Fibroblast of villous mesenchyme (primary cell): ENCODE data around the gene OSGEP. TPM values are rescaled to one million over a fixed set of nuclear protein-coding genes. Genes with fewer than 3 reads are reported as not detected.

Experiments used
- DNase-seq: peaks from one replicate; pipeline ENCODE4 v3.0.0-alpha.2; 2010; ENCODE audit warnings: low read depth
- H3K4me3 ChIP-seq: 2 replicates; pipeline ENCODE4 v1.5.1; 2011; ENCODE audit warnings: low read depth, mild to moderate bottlenecking, low read length
- total RNA-seq: library from RNA; depleted of rRNA; stranded (reverse); fragments of >200 nt; gene quantifications from 2 replicates; pipeline ENCODE4 v1.2.3, GENCODE V29; 2012
- TF ChIP-seq, protein P1 (sequence below): IDR thresholded peaks from 2 replicates; pipeline ENCODE4 v1.5.1; 2012; ENCODE audit warnings: low read depth, mild to moderate bottlenecking, low read length; ENCODE audit not compliant: insufficient read depth

The OSGEP gene
- total RNA-seq, result 36.3 and 41.2 TPM in 2 replicates

DNA sequence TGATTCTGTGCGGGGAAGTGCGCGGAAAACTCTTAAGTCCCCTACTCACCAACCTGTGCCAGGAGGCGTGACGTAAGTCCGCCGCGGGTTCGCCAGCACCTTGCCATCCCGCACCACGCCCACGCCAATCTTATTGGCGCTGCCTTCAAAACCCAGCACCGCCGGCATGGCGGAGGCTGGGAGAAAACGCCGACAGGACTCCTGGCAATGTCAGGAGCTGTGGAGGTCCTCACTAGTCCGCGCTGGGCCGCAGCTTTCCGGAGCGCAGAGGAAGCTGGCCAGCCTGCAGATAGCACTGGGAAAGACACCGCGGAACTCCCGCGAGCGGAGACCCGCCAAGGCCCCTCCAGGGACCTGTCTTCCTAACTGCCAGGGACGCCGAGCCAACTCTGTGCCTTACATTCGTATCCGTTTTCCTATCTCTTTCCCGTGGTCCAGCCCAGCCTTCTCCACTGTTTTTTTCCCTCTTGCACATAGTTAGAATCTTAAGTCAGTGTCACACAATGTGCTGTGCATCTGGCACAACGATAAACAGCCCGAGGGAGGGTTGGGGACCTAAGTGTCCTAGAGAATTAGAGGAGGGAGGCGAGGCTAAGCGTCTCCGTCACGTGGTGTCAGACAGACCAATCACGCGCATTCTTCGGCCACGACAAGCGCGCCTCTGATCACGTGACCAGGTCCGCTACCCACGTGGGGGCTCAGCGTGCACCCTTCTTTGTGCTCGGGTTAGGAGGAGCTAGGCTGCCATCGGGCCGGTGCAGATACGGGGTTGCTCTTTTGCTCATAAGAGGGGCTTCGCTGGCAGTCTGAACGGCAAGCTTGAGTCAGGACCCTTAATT lies at the start of gene OSGEP, which contains the start of gene APEX1:
Gene OSGEP, minus strand, starts transcription at position 297 of the 839 bp plus-strand sequence. Its CDS starts 129 bp downstream, at position 168.
Gene APEX1, plus strand, starts transcription at position 711 of the 839 bp plus-strand sequence. CDS start 420 bp downstream, outside the sequence.
- DNase-seq, result peak; percentile 98
- peak within 1 kb of the TSS; percentile 92 for H3K4me3 ChIP-seq
- TF ChIP-seq, protein P1, sequence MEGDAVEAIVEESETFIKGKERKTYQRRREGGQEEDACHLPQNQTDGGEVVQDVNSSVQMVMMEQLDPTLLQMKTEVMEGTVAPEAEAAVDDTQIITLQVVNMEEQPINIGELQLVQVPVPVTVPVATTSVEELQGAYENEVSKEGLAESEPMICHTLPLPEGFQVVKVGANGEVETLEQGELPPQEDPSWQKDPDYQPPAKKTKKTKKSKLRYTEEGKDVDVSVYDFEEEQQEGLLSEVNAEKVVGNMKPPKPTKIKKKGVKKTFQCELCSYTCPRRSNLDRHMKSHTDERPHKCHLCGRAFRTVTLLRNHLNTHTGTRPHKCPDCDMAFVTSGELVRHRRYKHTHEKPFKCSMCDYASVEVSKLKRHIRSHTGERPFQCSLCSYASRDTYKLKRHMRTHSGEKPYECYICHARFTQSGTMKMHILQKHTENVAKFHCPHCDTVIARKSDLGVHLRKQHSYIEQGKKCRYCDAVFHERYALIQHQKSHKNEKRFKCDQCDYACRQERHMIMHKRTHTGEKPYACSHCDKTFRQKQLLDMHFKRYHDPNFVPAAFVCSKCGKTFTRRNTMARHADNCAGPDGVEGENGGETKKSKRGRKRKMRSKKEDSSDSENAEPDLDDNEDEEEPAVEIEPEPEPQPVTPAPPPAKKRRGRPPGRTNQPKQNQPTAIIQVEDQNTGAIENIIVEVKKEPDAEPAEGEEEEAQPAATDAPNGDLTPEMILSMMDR, result no peak

DNA sequence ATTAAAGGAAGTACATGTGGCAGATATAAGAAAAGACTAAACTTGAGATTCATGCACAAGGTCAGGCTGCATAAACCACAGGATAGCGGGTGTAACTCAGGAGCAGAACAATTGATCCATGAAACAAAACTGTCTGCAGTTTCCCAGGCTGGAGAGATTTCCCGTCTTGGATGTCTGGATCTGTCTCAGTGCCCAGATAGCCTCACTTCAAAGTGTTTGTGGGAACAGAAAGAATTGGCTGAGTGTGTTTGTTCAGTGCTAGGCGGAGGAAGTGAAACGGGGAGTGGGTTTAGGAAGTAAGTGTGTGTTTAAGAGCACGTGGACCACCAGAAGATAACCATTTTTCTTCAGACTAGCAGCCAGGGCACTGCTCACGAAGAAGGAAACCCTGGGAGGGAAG lies 49.3 kb upstream of the OSGEP start:
- DNase-seq, result no peak
- no peak overlapping the region for H3K4me3 ChIP-seq
- TF ChIP-seq, protein P1, result no peak

DNA sequence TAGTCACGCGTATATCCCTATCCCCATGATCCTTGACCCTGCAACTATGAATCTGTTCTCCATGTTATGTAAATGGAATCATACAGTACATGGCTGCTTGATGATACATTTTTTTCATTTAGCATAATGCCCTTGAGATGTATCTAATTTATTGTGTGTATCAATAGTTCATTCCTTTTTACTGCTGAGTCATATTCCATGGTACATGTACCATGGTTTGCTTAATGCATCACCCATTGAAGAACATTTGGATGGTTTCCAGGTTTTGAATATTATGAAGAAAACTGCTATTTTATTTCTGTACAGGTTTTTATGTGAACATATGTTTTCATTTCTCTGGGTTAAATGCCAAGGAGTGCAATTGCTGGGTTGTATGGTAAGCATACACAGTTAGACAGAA lies 46.7 kb upstream of the OSGEP start:
- TF ChIP-seq, protein P1, result no peak
- peak; percentile 13 for DNase-seq
- no peak overlapping the region for H3K4me3 ChIP-seq

DNA sequence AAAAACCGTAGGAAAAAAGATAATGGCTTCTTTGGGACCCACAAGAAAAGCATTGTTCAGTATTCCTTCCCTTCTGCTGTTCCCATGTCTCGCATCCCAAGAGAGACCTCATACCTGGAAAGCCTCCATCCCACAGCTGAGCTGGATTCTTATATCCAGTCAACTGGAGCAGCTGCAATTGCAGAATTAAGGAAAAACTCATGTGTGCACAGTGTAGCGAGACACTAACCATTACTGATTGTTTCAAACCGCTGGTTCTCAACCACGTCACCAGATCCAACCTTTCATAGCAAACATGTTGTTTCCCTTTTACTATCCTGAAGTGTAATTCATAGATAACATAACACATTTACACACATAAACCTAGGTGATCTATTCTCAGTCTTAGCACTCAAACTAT lies 45.3 kb upstream of the OSGEP start:
- TF ChIP-seq, protein P1, result no peak
- H3K4me3 ChIP-seq, result no peak overlapping the region
- DNase-seq, result no peak

DNA sequence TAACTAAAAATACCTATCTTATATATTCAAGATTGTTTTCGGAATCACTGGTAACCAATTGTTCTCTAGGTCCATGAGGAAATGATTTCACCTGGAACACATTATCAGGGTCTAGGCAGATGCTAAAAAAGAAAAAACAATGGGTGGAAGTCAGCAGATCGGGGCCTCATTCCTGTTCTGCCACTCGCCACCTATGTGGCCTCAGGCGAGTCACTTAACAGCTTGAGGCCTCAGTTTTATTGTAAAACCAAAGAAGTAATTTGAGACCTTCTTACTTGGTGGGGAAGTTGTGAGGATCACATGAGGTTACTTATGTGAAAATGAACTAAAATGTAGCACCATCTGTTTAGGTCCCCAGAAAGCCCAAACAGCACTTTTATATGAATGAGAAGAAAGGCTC lies 44.5 kb upstream of the OSGEP start:
- H3K4me3 ChIP-seq, result no peak overlapping the region
- no peak for DNase-seq

DNA sequence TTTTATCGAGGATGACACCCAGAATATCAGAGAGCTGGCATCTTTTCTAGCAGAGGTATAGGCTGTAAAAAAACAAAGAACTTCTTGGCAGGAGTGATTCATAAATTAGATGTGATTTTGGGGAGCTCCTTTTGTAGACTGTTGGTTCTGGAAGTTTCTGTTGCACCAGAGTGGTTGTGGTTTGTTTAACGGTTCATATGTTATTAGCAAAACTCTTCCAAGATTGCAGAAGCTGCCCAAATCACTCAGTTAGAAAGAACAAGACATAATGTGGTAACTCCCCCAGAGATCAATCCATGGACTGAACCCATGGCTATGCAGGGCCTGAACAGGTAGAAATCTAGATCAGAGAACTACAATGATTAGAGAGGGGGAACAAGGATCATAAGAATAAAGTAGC lies 44.0 kb upstream of the OSGEP start:
- DNase-seq, result no peak
- TF ChIP-seq, protein P1, result no peak
- H3K4me3 ChIP-seq, result no peak overlapping the region

More for the DNA sequence above, 44.5 kb upstream of the OSGEP start:
- TF ChIP-seq, protein P1, result no peak
